Gastrocnemius medialis (tissue), 4 donors: ENCODE data around the gene TSC22D3. TPM values are rescaled to one million over a fixed set of nuclear protein-coding genes. Genes with fewer than 3 reads are reported as not detected.

Experiments
- ATAC-seq, 2 donors: fragments of 150-250 bp; one replicate each; pipeline ENCODE4 v1.9.1; 2016
- DNase-seq, 2 donors: peaks; one replicate each; pipeline ENCODE4 v3.0.0-alpha.2; 2019
- H3K27ac ChIP-seq, 4 donors: fragments of 200-600 bp; sonication (generic); 1 replicate in 1 of 4; 2 replicates in 3 of 4; pipeline ENCODE4 v1.5.1; 2016 to 2018; ENCODE audit warnings: mild to moderate bottlenecking in 2 of 4, moderate library complexity in 1 of 4
- H3K27me3 ChIP-seq, 3 donors: fragments of 200-600 bp; sonication (generic) in 2 of 3; 1 replicate in 1 of 3; 2 replicates in 2 of 3; pipeline versions ENCODE4 v1.5.1 to v1.6.0; 2016 to 2019; ENCODE audit warnings: mild to moderate bottlenecking in 1 of 3, moderate library complexity in 1 of 3
- H3K36me3 ChIP-seq, 2 donors: fragments of 200-600 bp; sonication (generic) in 1 of 2; one replicate each; pipeline ENCODE4 v1.5.1; 2017 to 2018
- H3K4me1 ChIP-seq, 2 donors: fragments of 200-600 bp; sonication (generic) in 1 of 2; one replicate each; pipeline ENCODE4 v1.5.1; 2016 to 2017; ENCODE audit warnings: mild to moderate bottlenecking in 2 of 2
- H3K4me3 ChIP-seq, 4 donors: fragments of 200-600 bp; sonication (generic) in 3 of 4; 1 replicate in 1 of 4; 2 replicates in 3 of 4; pipeline ENCODE4 v1.5.1; 2016 to 2019; ENCODE audit warnings: mild to moderate bottlenecking in 2 of 4
- H3K9me3 ChIP-seq, 3 donors: fragments of 200-600 bp; sonication (generic) in 2 of 3; 1 replicate in 1 of 3; 2 replicates in 2 of 3; pipeline ENCODE4 v1.5.1; 2016 to 2019
- CTCF ChIP-seq, 5 experiments: fragments of 450-650 bp in 3 of 5; fragments of 200-600 bp in 2 of 5; sonication (generic) in 2 of 5; IDR thresholded peaks in 4 of 5; conservative IDR thresholded peaks in 1 of 5; 1 replicate in 4 of 5; 2 replicates in 1 of 5; pipeline ENCODE4 v1.5.1; 2016 to 2019; ENCODE audit warnings: antibody characterized with exemption in 5 of 5, mild to moderate bottlenecking in 3 of 5, moderate library complexity in 3 of 5
- POLR2A ChIP-seq, 2 donors: fragments of 450-650 bp; IDR thresholded peaks; one replicate each; pipeline ENCODE4 v1.6.1; 2017; ENCODE audit warnings: antibody characterized with exemption in 2 of 2, mild to moderate bottlenecking in 2 of 2, moderate library complexity in 2 of 2
- in situ Hi-C, 4 donors: fragments of 200-750 bp; cut with MboI; loops; one replicate each; pipeline versions ENCODE4 v1.15.0 to v1.8.0; 2017; ENCODE audit warnings: low sequenced_read_pairs in 4 of 4
- intact Hi-C: fragments of 100-400 bp; cut with DNase I; formaldehyde crosslinking; loops from one replicate; pipeline ENCODE4 v1.15.1; 2023; ENCODE audit warnings: low total_unique reads
- total RNA-seq, 4 donors: library from RNA; depleted of rRNA; stranded (reverse); fragments of >200 nt; gene quantifications; one replicate each; pipeline versions ENCODE4 v1.1.0 to v1.2.3, GENCODE V29; 2016

Gene TSC22D3
- total RNA-seq, 4 donors from 2014 or later: 689 to 1,948 (median 1,054) TPM

- peak; percentile 74 to 78 for DNase-seq
- peak; percentile 59 to 76 for ATAC-seq
- peak overlapping the region; percentile 91 to 96 (median 93) for H3K27ac ChIP-seq
- peak overlapping the region; percentile 64 to 74 (median 68) for H3K4me3 ChIP-seq
- in situ Hi-C loops: loop anchor here (5.0 to 25.0 kb wide), 5 partner anchors 60 to 765 kb away; partner anchors contain the start of gene MORC4 (in 1 of the 4)
- peaks cover 9 to 13% of the 10 kb centered on the region in 2 donors for H3K4me1 ChIP-seq
- TF ChIP-seq CTCF (IDR thresholded peaks at IDR 0.05 in 4 of 5, conservative IDR thresholded peaks at IDR 0.05 in 1 of 5) (peak; percentile 66 to 81 (median 78)), POLR2A (IDR thresholded peaks at IDR 0.05) (no peak)
- no peaks in the 10 kb centered on the region for H3K9me3 ChIP-seq
- intact Hi-C loops: loop anchor here (1.0 to 5.0 kb wide), 5 partner anchors 50 to 240 kb away; partner anchors contain the start of gene MID2
- H3K27me3 ChIP-seq: no peaks in the 10 kb centered on the region
- peaks cover 0 to under 1% of the 10 kb centered on the region in 2 donors for H3K36me3 ChIP-seq
These were observed 1.3 kb upstream of the TSC22D3 start for GRCh38 chrX:107776649-107777535.

- peaks cover 16% of the 10 kb centered on the region in 2 donors for H3K4me1 ChIP-seq
- H3K9me3 ChIP-seq: no peaks in the 10 kb centered on the region
- H3K36me3 ChIP-seq: peaks cover 0 to 5% of the 10 kb centered on the region in 2 donors
- in situ Hi-C loops: loop anchor here (5.0 to 25.0 kb wide), 6 partner anchors 43 to 763 kb away; partner anchors contain the start of gene MORC4 (in 1 of the 4)
- H3K27me3 ChIP-seq: no peaks in the 10 kb centered on the region
- peak overlapping the region; percentile 91 to 96 (median 93) for H3K27ac ChIP-seq
- TF ChIP-seq CTCF (IDR thresholded peaks at IDR 0.05 in 4 of 5, conservative IDR thresholded peaks at IDR 0.05 in 1 of 5) (no peak), POLR2A (IDR thresholded peaks at IDR 0.05) (no peak)
- peak; percentile 2 for ATAC-seq
- intact Hi-C loops: loop anchor here (1.0 to 5.0 kb wide), 5 partner anchors 46 to 238 kb away; partner anchors contain the start of gene MID2
- H3K4me3 ChIP-seq: peak overlapping the region; percentile 64 to 74 (median 68)
- DNase-seq: no peak
These were observed 420 bp downstream of the TSC22D3 start for GRCh38 chrX:107775000-107775733.

DNA sequence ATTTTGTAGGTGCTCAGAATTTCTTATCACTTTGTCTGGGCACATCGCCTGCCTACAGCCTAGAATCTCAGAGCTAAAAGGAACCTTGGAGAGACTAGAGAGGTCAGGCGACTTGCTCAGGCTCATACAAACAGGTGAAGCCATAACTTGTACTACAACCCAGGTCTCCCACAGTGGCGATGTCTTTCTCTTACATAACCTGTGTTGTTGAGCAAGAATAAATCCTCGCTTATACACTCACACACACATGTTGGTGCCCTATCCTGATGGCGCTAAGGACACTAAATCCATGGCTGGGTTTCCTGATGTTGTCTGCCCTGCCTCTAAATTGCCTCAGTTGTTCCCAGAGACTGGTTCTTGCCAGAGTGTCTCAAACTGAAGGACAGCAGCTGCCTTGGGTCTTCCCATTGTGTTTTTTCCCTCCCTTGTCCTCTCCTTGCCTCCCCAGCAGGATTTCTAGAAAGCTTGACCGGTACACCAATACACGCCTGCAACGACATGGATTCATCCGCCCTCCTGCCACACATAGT, 1.6 kb downstream of the TSC22D3 start:
- Histone ChIP-seq H3K27ac (peak overlapping the region; percentile 91 to 96 (median 93)), H3K36me3 (peaks cover 0 to 5% of the 10 kb centered on the region in 2 donors), H3K4me1 (peaks cover 16 to 23% of the 10 kb centered on the region in 2 donors), H3K9me3 (no peaks in the 10 kb centered on the region), H3K27me3 (no peaks in the 10 kb centered on the region), H3K4me3 (peak overlapping the region; percentile 64 to 74 (median 68))
- ATAC-seq (peak; percentile 66 to 73), DNase-seq (peak; percentile 52 to 57)
- no peak for TF ChIP-seq CTCF (IDR thresholded peaks at IDR 0.05 in 4 of 5, conservative IDR thresholded peaks at IDR 0.05 in 1 of 5)
- TF ChIP-seq POLR2A (IDR thresholded peaks at IDR 0.05): peak; percentile 50 to 63
- in situ Hi-C loops: loop anchor here in 2 of 4 donors (5.0 to 10.0 kb wide), 2 partner anchors 42 to 59 kb away; no protein-coding TSS in a partner anchor
- intact Hi-C loops: loop anchor here (2.0 kb wide), 1 partner anchor 45 kb away; no protein-coding TSS in a partner anchor

DNA sequence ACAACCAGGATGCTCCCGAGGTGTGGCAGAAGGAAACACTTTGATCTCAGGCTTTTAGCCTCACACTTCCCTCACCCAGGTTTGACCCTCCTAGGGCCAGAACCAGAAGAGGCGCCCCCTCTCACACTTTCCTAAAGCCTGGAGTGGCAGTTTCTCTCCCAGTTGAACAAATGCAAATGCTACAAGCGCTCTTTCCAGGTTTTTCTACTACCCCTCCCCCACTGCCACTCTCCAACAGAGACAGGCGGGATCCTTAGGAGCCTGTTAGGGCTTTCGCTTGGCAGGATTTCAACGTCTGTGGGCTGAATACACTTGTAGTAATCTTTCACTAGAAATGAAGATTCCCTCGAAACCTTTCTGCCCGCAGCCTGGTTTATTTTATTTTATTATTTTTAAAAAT, 2.4 kb downstream of the TSC22D3 start:
- no peaks in the 10 kb centered on the region for H3K9me3 ChIP-seq
- intact Hi-C loops: no loop called here
- H3K4me3 ChIP-seq: peak overlapping the region; percentile 44 to 74 (median 68)
- H3K4me1 ChIP-seq: peaks cover 21 to 23% of the 10 kb centered on the region in 2 donors
- no peak for ATAC-seq
- H3K36me3 ChIP-seq: peaks cover 0 to 5% of the 10 kb centered on the region in 2 donors
- no peak for DNase-seq
- no peaks in the 10 kb centered on the region for H3K27me3 ChIP-seq
- H3K27ac ChIP-seq: peak overlapping the region; percentile 91 to 96 (median 93)
- in situ Hi-C loops: loop anchor here in 2 of 4 donors (5.0 to 10.0 kb wide), 2 partner anchors 41 to 58 kb away; no protein-coding TSS in a partner anchor
- TF ChIP-seq CTCF (IDR thresholded peaks at IDR 0.05 in 4 of 5, conservative IDR thresholded peaks at IDR 0.05 in 1 of 5) (no peak), POLR2A (IDR thresholded peaks at IDR 0.05) (no peak)
